Activated T-cell treated with anti-CD3 and anti-CD28 coated beads, Interleukin-2, amount 50 U/mL, for 4 hours (primary cell): ENCODE data around the gene EPB41L4A. TPM values are rescaled to one million over a fixed set of nuclear protein-coding genes. Genes with fewer than 3 reads are reported as not detected.
A peak's percentile ranks its signal among the peaks of the same experiment; 100 is the strongest.
"Not testable (repeated sequence)": the region's sequence is repeated elsewhere in the genome, so short reads cannot be mapped to it uniquely, and the experiment has no call there.

Experiments
- ATAC-seq, 2 donors: fragments of 200-7000 bp; cut with Tn5 transposase; one replicate each; pipeline ENCODE4 v1.10.0; 2021
- DNase-seq: peaks from one replicate; pipeline ENCODE4 v3.0.0-alpha.2; 2020
- H3K27me3 Mint-ChIP-seq: one replicate; pipeline ENCODE4 v1.8.0; 2021; ENCODE audit warnings: low read depth, mixed read lengths
- H3K36me3 Mint-ChIP-seq: one replicate; pipeline ENCODE4 v1.8.0; 2022; ENCODE audit warnings: mixed read lengths; ENCODE audit not compliant: insufficient read depth
- H3K4me1 Mint-ChIP-seq: one replicate; pipeline ENCODE4 v1.8.0; 2021; ENCODE audit warnings: low read depth, mixed read lengths
- H3K4me3 Mint-ChIP-seq: one replicate; pipeline ENCODE4 v1.8.0; 2021; ENCODE audit warnings: mild to moderate bottlenecking, moderate library complexity, mixed read lengths
- H3K9me3 Mint-ChIP-seq: one replicate; pipeline ENCODE4 v1.8.0; 2021; ENCODE audit warnings: mixed read lengths
- total RNA-seq, 3 donors: library from RNA; stranded (reverse); gene quantifications; one replicate each; pipeline ENCODE4 v1.2.1, GENCODE V29; 2021

Gene EPB41L4A, protein sequence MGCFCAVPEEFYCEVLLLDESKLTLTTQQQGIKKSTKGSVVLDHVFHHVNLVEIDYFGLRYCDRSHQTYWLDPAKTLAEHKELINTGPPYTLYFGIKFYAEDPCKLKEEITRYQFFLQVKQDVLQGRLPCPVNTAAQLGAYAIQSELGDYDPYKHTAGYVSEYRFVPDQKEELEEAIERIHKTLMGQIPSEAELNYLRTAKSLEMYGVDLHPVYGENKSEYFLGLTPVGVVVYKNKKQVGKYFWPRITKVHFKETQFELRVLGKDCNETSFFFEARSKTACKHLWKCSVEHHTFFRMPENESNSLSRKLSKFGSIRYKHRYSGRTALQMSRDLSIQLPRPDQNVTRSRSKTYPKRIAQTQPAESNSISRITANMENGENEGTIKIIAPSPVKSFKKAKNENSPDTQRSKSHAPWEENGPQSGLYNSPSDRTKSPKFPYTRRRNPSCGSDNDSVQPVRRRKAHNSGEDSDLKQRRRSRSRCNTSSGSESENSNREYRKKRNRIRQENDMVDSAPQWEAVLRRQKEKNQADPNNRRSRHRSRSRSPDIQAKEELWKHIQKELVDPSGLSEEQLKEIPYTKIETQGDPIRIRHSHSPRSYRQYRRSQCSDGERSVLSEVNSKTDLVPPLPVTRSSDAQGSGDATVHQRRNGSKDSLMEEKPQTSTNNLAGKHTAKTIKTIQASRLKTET
- total RNA-seq = under 1 TPM; 0.10 to 0.35 (median 0.16) TPM

GRCh38 chr5:112419164-112419985 is at the start of gene EPB41L4A:
Gene EPB41L4A, minus strand, starts transcription at chr5:112419277. Its CDS starts 238 bp downstream, at chr5:112419039.
- peaks cover 55% of the 10 kb centered on the region for H3K27me3 Mint-ChIP-seq
- peak within 1 kb of the TSS; percentile 78 for H3K4me3 Mint-ChIP-seq
- peaks cover 12% of the 10 kb centered on the region for H3K4me1 Mint-ChIP-seq
- no peak for DNase-seq
- no peaks in the 10 kb centered on the region for H3K9me3 Mint-ChIP-seq
- ATAC-seq = peak; percentile 16
- H3K36me3 Mint-ChIP-seq = no peaks in the 10 kb centered on the region

DNA sequence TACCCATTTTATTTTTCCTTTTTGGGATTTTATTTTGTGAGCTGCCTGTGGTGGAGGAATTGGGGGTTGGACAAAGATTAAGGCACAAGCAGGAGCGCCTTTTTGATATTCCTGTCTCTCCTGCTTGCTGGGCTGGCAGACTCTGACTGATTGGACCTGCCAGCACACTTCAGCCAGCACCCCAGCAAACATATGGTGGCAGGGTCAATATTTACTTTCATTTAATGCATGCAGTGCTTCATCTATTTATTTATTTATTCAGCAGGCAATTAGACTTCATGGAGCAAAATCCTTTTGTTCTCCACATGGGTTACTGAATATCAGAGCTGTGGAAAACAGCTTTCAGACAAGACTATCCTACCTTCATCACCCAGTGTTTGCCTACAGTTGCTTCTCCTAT is 48.4 kb upstream of the EPB41L4A start:
- H3K36me3 Mint-ChIP-seq = no peaks in the 10 kb centered on the region
- peaks cover 17% of the 10 kb centered on the region for H3K27me3 Mint-ChIP-seq
- H3K9me3 Mint-ChIP-seq = peaks cover 4% of the 10 kb centered on the region
- no peaks in the 10 kb centered on the region for H3K4me1 Mint-ChIP-seq
- ATAC-seq (no peak), DNase-seq (no peak)
- H3K4me3 Mint-ChIP-seq = no peak overlapping the region

DNA sequence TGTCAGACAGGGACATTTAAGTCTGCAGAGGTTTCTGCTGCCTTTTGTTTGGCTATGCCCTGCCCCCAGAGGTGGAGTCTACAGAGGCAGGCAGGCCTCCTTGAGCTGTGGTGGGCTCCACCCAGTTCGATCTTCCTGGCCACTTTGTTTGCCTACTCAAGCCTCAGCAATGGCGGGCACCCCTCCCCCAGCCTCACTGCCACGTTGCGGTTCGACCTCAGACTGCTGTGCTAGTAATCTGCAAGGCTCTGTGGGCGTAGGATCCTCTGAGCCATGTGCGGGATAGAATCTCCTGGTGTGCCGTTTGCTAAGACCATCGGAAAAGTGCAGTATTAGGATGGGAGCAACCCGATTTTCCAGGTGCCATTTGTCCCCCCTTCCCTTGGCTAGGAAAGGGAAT is 47.2 kb upstream of the EPB41L4A start:
- not testable (repeated sequence) for H3K36me3 Mint-ChIP-seq, DNase-seq, H3K9me3 Mint-ChIP-seq, H3K4me1 Mint-ChIP-seq, ATAC-seq, H3K4me3 Mint-ChIP-seq
- H3K27me3 Mint-ChIP-seq = peaks cover 16% of the 10 kb centered on the region

DNA sequence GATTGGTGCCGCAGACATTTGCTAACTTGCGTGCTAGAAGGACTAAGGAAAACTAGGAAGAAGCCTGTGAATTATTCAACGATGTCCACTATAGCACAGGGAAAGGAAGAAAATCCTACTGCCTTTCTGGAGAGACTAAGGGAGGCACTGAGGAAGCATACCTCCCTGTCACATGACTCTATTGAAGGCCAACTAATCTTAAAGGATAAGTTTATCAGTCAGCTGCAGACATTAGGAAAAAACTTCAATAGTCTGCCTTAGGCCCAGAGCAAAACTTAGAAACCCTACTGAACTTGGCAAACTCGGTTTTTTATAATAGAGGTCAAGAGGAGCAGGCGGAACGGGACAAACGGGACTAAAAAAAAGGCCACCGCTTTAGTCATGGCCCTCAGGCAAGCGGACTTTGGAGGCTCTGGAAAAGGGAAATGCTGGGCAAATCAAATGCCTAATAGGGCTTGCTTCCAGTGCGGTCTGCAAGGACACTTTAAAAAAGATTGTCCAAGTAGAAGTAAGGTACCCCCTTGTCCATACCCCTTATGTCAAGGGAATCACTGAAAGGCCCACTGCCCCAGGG is 28.2 kb upstream of the EPB41L4A start:
- H3K4me3 Mint-ChIP-seq, H3K27me3 Mint-ChIP-seq: not testable (repeated sequence)

DNA sequence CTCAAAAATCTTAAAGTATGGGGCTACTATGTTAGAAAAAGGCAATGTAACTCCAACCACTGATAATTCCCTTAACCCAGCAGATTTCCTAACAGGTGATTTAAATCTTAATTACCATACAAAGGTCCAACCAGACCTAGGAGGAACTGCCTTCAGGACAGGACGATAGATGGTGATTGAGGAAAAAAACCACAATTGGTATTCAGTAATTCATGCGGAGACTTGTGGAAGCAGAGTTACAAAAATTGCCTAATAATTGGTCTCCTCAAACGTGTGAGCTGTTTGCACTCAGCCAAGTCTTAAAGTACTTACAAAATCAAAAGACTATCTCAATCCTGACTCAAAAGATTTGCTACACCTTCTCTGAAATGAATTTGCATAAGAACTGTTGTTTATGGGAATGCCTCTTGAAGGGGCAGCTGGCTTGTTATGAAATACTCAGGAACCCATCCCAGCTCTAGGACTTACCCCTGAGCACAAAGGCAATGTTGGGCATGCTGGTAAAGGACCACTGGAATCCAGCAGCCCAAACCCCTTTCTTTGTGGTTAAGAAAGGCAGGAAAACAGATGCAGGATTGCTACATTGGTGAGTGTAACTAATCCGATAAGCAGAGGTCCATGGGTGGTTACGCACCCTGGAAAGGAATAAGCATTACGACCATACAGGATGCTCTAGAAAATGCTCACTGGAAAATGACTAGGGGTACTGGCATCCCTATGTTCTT is 26.7 kb upstream of the EPB41L4A start:
- Mint-ChIP-seq H3K36me3 (no peaks in the 10 kb centered on the region), H3K9me3 (no peaks in the 10 kb centered on the region), H3K4me3 (no peak overlapping the region), H3K27me3 (no peaks in the 10 kb centered on the region), H3K4me1 (no peaks in the 10 kb centered on the region)
- DNase-seq = no peak
- no peak for ATAC-seq

More for the DNA sequence above, 28.2 kb upstream of the EPB41L4A start:
- H3K36me3 Mint-ChIP-seq, DNase-seq, H3K4me1 Mint-ChIP-seq, ATAC-seq, H3K9me3 Mint-ChIP-seq: not testable (repeated sequence)

DNA sequence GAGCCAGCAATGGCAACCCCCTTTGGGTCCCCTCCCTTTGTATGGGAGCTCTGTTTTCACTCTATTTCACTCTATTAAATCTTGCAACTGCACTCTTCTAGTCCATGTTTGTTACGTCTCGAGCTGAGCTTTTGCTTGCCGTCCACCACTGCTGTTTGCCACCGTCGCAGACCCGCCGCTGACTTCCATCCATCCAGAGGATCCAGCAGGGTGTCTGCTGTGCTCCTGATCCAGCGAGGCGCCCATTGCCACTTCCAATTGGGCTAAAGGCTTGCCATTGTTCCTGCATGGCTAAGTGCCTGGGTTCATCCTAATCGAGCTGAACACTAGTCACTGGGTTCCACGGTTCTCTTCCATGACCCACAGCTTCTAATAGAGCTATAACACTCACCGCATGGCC is 24.9 kb upstream of the EPB41L4A start:
- not testable (repeated sequence) for H3K27me3 Mint-ChIP-seq, H3K4me1 Mint-ChIP-seq, DNase-seq, H3K36me3 Mint-ChIP-seq, H3K4me3 Mint-ChIP-seq, ATAC-seq
- H3K9me3 Mint-ChIP-seq = peaks cover 11% of the 10 kb centered on the region

GRCh38 chr5:112440031-112440430 is 21.0 kb upstream of the EPB41L4A start:
- Mint-ChIP-seq H3K4me1 (no peaks in the 10 kb centered on the region), H3K4me3 (no peak overlapping the region), H3K36me3 (no peaks in the 10 kb centered on the region), H3K9me3 (peaks cover 13% of the 10 kb centered on the region), H3K27me3 (peaks cover 1% of the 10 kb centered on the region)
- no peak for DNase-seq
- no peak for ATAC-seq

DNA sequence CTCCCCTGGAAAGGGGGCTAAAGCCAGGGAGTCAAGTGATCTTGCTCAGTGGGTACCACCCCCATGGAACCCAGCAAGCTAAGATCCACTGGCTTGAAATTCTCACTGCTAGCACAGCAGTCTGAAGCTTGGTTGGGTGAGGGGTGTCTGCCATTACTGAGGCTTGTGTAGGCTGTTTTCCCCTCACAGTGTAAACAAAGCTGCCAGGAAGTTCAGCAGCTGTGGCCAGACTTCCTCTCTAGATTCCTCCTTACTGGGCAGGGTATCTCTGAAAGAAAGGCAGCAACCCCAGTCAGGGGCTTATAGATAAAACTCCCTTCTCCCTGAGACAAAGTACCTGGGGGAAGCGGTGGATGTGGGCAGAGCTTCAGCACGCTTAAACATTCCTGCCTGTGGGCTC is 17.1 kb upstream of the EPB41L4A start:
- Mint-ChIP-seq H3K36me3 (no peaks in the 10 kb centered on the region), H3K4me1 (no peaks in the 10 kb centered on the region)
- no peak for ATAC-seq

GRCh38 chr5:112434641-112435040 is 15.6 kb upstream of the EPB41L4A start:
- H3K36me3 Mint-ChIP-seq = no peaks in the 10 kb centered on the region
- H3K9me3 Mint-ChIP-seq = peaks cover 5% of the 10 kb centered on the region
- no peaks in the 10 kb centered on the region for H3K4me1 Mint-ChIP-seq
- ATAC-seq (no peak), DNase-seq (no peak)
- no peak overlapping the region for H3K4me3 Mint-ChIP-seq
- peaks cover 17% of the 10 kb centered on the region for H3K27me3 Mint-ChIP-seq

More for the DNA sequence above, 17.1 kb upstream of the EPB41L4A start:
- Mint-ChIP-seq H3K27me3 (peaks cover 12% of the 10 kb centered on the region), H3K9me3 (peaks cover 13% of the 10 kb centered on the region), H3K4me3 (no peak overlapping the region)
- no peak for DNase-seq

DNA sequence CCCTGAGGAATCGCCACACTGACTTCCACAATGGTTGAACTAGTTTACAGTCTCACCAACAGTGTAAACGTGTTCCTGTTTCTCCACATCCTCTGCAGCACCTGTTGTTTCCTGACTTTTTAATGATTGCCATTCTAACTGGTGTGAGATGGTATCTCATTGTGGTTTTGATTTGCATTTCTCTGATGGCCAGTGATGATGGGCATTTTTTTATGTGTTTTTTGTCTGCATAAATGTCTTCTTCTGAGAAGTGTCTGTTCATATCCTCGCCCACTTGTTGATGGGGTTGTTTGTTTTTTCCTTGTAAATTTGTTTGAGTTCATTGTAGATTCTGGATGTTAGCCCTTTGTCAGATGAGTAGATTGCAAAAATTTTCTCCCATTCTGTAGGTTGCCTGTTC is 7.1 kb upstream of the EPB41L4A start:
- not testable (repeated sequence) for ATAC-seq, H3K9me3 Mint-ChIP-seq, H3K36me3 Mint-ChIP-seq, H3K4me3 Mint-ChIP-seq, DNase-seq, H3K4me1 Mint-ChIP-seq
- peaks cover 39% of the 10 kb centered on the region for H3K27me3 Mint-ChIP-seq

DNA sequence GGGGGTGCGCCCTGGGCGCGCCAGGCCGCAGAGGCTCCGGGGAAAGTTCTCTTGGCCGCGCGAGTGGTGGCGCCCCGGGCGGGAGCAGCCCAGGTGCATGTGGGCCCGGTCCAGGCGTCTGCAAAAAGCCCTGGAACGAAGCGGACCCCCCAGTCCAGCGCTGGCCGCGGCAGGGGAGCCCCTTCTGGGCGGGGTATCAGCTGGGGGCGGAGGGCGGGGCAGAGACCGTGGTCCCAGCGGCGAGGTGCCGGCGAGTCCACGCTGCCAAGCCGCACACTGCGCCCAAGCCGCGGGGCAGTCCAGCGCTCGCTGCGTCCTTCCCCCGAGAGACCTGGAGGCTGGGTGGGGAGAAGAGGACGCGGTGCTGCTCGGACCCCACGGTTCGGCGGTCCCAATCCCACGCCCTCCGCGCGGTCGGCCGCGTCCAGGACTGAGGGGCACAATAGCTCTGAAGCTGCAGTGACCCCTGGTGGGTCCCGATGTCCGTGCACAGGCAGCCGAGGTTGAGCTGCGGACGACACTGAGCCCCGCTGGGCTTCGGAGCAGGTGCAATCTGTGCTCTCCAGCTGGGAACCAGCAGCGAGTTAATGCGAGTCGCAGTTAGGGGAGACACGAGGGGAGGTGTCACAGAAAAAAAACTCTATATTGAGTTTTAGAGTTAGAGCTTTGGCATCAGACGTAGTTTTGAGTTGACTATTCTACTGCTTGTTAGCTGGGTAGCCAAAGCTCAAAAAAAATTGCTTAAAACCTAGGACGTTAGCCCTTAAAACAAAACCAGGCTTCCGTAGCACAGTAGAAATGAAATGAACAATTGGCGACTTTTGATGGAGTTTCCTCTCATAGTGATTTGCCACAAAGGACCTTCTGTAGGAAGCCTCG is 1.1 kb upstream of the EPB41L4A start:
- Mint-ChIP-seq H3K27me3 (peaks cover 58% of the 10 kb centered on the region), H3K9me3 (no peaks in the 10 kb centered on the region), H3K36me3 (no peaks in the 10 kb centered on the region), H3K4me1 (peaks cover 12% of the 10 kb centered on the region), H3K4me3 (peak overlapping the region; percentile 69)
- no peak for DNase-seq
- peak; percentile 44 to 61 for ATAC-seq

GRCh38 chr5:112418659-112419163 is 366 bp downstream of the EPB41L4A start:
- H3K4me1 Mint-ChIP-seq = peaks cover 12% of the 10 kb centered on the region
- no peaks in the 10 kb centered on the region for H3K9me3 Mint-ChIP-seq
- H3K27me3 Mint-ChIP-seq = peaks cover 58% of the 10 kb centered on the region
- H3K4me3 Mint-ChIP-seq = peak overlapping the region; percentile 78
- H3K36me3 Mint-ChIP-seq = no peaks in the 10 kb centered on the region
- no peak for DNase-seq
- ATAC-seq = no peak
